Stimulated activated naive CD8-positive, alpha-beta T cell treated with anti-CD3 and anti-CD28 coated beads, Interleukin-15, Interleukin-2, amounts not matched to agents 100 U/mL and 50 U/mL, for 24 hours (primary cell): Measurements from ENCODE around the gene SLX9.
"Not testable (repeated sequence)": the region's sequence is repeated elsewhere in the genome, so short reads cannot be mapped to it uniquely, and the experiment has no call there.

ENCODE experiments used
- ATAC-seq: fragments of 150-1000 bp; cut with Tn5 transposase; one replicate; pipeline ENCODE4 v1.10.0; 2021
- DNase-seq: peaks from one replicate; pipeline ENCODE4 v3.0.0; 2021

SLX9 gene

DNA sequence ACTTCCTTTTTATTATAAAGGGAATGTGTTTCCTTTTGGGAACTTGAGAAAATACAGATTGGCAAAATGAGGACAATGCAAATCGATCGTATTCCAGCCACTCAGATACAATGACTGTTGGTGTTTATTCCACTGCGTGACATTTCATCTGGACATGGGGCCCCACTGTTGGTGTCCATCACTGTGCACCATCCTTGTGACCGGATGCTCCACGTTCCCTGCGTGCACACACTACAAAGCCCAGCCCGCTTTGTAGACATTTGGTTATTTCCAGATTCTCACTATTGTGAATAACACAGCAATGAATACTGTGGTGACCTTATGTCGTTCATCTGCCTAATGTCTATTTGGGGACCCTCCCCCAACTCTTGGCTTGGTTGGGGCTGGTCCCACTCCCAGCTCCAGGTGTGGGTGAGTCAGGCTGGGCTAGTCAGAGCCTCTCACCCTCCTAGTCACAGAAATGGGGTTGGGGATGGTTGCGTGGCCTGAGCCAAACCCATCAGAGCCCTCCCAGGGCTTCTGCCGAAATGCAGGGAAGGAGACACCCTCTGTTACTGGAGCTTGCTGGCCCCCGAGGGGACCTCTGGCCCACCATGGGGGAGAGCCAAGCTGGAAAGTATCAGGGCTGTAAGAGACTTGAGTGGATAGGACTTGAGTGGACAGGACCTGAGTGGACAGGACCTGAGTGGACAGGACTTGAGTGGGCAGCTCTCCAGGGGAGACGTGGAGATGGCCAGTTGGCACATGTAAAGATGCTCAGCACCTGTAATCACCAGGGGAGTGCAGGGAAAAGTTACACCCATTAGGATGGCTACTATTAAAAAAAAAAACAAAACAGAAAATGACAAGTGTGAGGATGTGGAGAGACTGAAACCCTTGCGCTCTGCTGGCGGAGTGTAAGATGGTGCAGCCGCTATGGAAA is 77.5 kb downstream of the SLX9 start:
- no peak for DNase-seq
- ATAC-seq, result no peak

DNA sequence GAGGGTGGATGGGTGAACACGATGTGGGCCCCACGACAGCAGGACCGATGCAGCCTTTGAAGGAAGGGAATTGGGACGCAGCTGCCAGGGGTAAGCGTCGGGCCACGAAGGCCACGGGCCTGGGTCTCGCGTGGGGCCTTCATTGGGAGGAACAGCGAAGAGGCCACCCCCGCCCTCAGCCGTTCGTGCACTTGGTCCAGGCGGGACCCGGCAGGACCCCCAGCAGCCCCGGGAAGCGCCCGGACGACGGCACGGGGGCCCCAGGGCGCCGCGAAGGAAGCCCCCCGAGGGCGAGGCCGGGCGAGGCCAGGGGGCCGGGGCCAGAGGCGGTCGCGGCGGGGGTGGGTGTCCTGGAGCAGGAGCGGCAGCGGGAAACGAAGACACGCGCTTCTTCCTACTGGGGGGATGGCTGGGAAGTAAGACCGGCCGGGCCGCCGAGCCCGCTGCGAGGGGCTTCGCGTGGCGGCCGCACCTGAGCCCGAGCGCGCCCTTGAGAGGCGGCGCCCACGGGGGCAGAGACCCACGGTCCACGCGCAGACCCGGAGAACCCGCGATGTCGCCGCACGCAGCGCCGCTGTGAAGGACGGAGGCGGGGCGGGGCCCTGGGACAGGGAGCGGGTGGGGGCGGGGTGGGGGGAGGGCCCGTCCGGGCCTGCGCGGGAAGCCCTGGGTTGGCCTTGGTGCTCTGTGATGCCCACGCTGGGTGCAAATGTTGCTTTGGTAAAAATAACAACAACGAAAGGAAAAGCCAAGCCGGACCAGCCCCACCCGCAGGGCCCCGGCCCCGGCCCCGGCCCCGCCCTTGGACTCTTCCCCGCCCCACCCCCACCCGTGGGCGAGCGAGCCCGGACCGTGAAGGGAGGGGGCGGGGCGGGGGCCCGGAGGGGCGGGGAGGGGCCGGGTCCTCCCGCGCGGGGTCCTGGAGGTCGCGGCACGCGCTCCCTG is 78.6 kb downstream of the SLX9 start:
- DNase-seq (no peak), ATAC-seq (no peak)

DNA sequence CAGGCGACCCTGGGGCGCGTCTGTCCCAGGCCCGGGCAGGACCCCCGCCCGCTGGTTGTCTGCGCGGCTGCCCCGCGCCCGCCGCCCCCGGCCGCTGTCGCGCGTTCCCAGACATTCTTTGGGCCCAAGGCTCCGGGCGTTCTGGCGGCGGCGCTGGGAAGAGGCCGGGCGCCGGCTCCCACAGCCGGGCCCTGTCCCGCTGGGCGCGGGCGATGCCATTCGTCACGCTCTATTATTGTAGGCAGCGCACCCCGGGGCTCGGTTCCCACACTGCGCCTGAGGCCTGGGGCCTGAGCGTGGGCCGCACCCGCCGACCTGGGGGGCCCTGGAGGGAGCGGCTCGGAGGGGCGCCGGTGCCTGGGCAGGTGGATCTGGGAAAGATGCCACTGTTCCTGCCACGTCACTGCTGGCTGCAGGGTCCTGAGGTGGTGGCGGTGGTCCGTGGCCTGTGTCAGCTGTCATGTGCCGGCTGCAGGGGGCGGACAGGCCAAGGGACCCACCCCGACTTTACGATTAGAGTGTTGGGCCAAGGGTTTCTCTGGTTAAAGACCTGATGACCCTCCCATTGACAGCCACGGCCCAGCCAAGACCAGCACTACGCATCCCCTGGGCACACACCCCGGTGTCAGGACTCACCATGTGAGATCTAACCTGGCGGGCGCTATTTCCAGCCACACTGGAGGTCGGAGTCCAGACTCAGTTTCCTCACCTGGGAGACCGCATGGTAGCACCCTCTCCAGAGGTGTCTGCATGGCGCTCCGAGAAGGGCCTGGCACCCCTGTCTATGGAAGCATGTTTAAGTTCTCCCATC is 79.5 kb downstream of the SLX9 start:
- DNase-seq, result no peak
- no peak for ATAC-seq

DNA sequence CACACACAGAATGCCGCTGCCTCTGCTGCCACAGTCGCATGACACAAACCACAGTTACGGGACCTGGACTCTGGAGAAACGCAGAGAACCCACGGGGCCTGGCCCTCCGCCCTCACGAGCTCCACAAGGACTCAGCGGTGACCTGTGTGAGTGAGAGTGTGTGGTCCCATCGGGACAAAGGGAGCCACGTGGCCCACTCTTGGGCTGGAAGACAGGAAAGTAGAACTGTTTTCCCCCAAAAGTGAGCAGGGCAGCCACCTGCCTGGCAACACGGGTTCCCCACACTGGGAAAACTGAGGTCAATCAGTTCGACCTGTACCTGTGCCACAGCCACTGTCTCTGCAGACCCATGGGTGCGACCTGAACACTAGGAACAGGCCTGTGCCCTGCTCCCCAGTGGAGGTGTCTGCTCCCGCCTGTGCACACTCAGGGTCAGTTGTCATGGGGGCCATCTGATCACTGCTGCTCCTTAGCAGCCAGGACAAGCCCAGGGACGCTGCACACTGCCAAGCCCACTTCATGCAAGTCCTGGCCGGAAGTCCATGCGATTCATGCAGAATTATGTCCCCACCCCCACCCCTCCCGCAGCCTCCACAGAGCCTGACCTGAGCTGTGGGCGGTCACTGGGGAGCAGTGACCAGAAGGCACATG is 80.2 kb downstream of the SLX9 start:
- no peak for ATAC-seq
- no peak for DNase-seq

DNA sequence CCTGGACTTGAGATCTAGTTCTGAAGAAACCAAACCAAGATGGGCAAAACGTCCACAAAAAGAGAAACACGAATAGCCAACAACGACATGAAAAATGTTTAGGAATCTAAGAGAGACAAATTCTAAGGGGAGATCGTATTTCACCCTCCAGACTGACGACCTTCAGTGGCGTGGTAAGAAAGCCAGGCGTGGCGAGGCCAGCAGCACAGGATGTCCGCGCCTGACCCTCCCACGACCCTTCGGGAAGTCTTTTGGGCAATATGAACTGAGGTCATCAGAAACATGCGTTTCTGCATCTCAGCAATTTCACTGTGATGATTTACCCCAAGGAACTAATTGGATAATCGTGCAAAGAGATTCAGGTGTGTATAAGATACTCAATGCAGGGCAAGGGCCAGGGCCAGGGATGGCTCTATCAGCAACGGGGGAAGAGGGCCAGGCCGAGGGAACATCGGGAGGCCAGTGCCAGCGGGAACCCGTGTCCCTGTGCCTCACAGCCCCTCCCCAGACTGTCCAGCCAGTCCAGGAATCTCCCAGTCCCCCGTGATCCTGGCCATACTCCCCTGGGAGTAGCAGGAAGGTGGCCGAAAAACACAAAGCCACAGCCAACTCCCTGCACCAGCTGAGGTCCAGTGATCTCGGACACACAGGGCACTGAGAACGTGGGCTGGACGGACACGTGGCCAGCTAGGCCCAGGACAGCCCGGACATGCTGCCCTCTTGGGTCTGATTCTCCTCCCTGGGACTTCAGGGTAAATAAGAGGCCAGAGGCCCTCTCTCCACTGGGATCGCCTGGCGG is 81.0 kb downstream of the SLX9 start:
- ATAC-seq (no peak), DNase-seq (no peak)

DNA sequence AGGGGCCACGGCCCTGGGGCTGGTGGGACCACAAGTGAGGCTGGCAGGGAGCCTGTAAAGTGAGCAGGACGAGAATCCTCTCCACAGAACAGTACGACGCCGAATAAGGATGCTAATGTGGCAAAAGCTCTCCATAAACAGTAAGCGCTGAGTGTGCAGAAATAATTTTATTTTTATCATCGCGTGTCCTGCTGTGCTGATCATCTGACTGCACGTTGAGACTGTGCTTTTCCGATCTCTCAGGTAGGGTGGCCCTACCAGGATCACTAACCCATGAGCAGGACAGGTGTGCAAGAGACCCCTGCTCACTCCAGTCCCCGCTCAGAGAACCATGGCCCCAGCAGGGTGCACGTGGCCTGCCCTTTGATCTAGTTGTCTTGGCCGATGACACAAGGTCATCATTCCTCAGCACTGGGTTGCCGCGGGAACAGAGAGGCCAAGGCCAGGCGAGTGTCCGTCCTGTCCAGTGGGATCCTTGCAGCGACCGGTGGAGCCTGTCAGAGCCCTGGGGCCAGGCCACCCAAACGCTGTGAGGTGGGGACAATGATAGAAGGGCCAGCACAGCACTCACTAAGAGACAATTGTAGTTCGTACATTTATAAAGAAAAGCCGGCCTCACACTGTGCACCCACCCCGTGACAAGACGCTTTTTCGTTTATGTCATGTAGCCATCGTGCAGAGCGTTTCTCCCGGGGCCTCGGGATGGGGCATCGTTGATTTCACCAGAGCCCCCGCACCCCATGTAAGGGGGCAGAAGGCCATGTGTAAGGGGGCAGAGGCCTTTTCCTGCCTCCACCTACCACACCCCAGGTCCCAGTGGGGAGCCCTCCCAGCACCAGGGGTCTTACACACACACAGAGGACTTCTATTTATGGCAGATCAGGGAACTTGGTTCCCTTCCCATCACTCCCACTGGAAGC is 81.9 kb downstream of the SLX9 start:
- no peak for DNase-seq
- no peak for ATAC-seq

DNA sequence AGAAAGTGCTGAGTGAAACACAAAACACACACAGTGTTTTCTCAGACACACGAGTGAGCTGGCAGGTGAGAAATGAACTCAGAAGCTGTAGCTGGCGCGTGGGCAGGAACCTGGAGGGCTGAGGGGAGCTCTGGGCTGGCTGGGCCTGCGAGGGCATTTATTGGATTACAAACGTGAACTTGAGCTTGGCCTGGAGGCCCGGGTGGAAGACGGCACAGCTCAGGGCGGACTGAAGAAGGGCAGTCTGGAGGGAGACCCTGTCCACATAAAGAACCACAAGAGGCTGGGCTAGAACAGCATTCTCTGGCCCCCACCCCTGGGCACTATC is 82.5 kb downstream of the SLX9 start:
- no peak for ATAC-seq
- DNase-seq, result no peak

- DNase-seq, result no peak
- ATAC-seq, result no peak
Observed at GRCh38 chr21:45022736-45023135, 82.9 kb downstream of the SLX9 start.

GRCh38 chr21:45024516-45024915 is 84.7 kb downstream of the SLX9 start:
- not testable (repeated sequence) for ATAC-seq, DNase-seq

- no peak for DNase-seq
Observed at GRCh38 chr21:45026066-45026745, 86.4 kb downstream of the SLX9 start.

More at GRCh38 chr21:45026066-45026745, 86.4 kb downstream of the SLX9 start:
- no peak for ATAC-seq
